Neural progenitor cell (in vitro differentiated cells): Measurements from ENCODE around the gene APOBEC3C. TPM values are rescaled to one million over a fixed set of nuclear protein-coding genes. Genes with fewer than 3 reads are reported as not detected.
A peak's percentile ranks its signal among the peaks of the same experiment; 100 is the strongest.
"Not testable (repeated sequence)": the region's sequence is repeated elsewhere in the genome, so short reads cannot be mapped to it uniquely, and the experiment has no call there.

Source experiments
- DNase-seq: peaks from one replicate; pipeline ENCODE4 v3.0.0-alpha.2; 2016; ENCODE audit warnings: low spot score
- H2AFZ ChIP-seq: fragments of 200-600 bp; sonication (generic); replicated peaks from 2 replicates; pipeline ENCODE4 v1.6.1; 2016; ENCODE audit warnings: antibody characterized with exemption
- H3F3A ChIP-seq: fragments of 200-600 bp; sonication (generic); 2 replicates; pipeline ENCODE4 v1.6.1; 2016; ENCODE audit warnings: antibody characterized with exemption, low read depth
- H3K27ac ChIP-seq: fragments of 200-600 bp; sonication (generic); 2 replicates; pipeline ENCODE4 v1.5.1; 2016; ENCODE audit warnings: mild to moderate bottlenecking
- H3K27me3 ChIP-seq: fragments of 200-600 bp; sonication (generic); 2 replicates; pipeline ENCODE4 v1.6.1; 2016; ENCODE audit warnings: mild to moderate bottlenecking, moderate library complexity
- H3K36me3 ChIP-seq: fragments of 200-600 bp; sonication (generic); 2 replicates; pipeline ENCODE4 v1.5.1; 2016
- H3K4me1 ChIP-seq: fragments of 200-600 bp; sonication (generic); 2 replicates; pipeline ENCODE4 v1.6.1; 2016; ENCODE audit warnings: mixed run types
- H3K4me2 ChIP-seq: fragments of 200-600 bp; sonication (generic); 2 replicates; pipeline ENCODE4 v1.6.1; 2016
- H3K4me3 ChIP-seq: fragments of 200-600 bp; sonication (generic); 2 replicates; pipeline ENCODE4 v1.5.1; 2016
- H3K79me2 ChIP-seq: fragments of 200-600 bp; sonication (generic); 2 replicates; pipeline ENCODE4 v1.6.1; 2016; ENCODE audit warnings: low read depth
- H3K9ac ChIP-seq: fragments of 200-600 bp; sonication (generic); 2 replicates; pipeline ENCODE4 v1.6.1; 2016
- H3K9me3 ChIP-seq: fragments of 200-600 bp; sonication (generic); 2 replicates; pipeline ENCODE4 v1.5.1; 2016; ENCODE audit warnings: low read depth
- H4K20me1 ChIP-seq: fragments of 200-600 bp; sonication (generic); 2 replicates; pipeline ENCODE4 v1.6.1; 2016; ENCODE audit warnings: low read depth
- H3K27ac Mint-ChIP-seq: 3 replicates; pipeline ENCODE4 v1.8.0; 2021; ENCODE audit warnings: mixed read lengths
- H3K27me3 Mint-ChIP-seq: 2 replicates; pipeline ENCODE4 v1.8.0; 2022; ENCODE audit warnings: low read depth, mild to moderate bottlenecking, inconsistent platforms, moderate library complexity, mixed read lengths; ENCODE audit not compliant: insufficient read depth
- H3K36me3 Mint-ChIP-seq: 3 replicates; pipeline ENCODE4 v1.8.0; 2021; ENCODE audit warnings: mixed read lengths
- H3K4me1 Mint-ChIP-seq: 3 replicates; pipeline ENCODE4 v1.8.0; 2021; ENCODE audit warnings: mixed read lengths
- H3K4me3 Mint-ChIP-seq: 3 replicates; pipeline ENCODE4 v1.8.0; 2021; ENCODE audit warnings: mild to moderate bottlenecking, moderate library complexity, mixed read lengths
- H3K9me3 Mint-ChIP-seq: 3 replicates; pipeline ENCODE4 v1.8.0; 2020; ENCODE audit warnings: mixed read lengths
- EZH2 ChIP-seq: fragments of 200-600 bp; sonication (generic); IDR thresholded peaks from 2 replicates; pipeline ENCODE4 v1.6.1; 2017; ENCODE audit warnings: antibody characterized with exemption, mild to moderate bottlenecking, moderate library complexity
- EZH2phosphoT487 ChIP-seq: fragments of 200-600 bp; sonication (generic); IDR thresholded peaks from 2 replicates; pipeline ENCODE4 v1.6.1; 2017; ENCODE audit warnings: antibody characterized with exemption
- total RNA-seq: library from RNA; depleted of rRNA; stranded (reverse); fragments of >200 nt; gene quantifications from 2 replicates; pipeline ENCODE4 v1.2.3, GENCODE V29; 2015; ENCODE audit warnings: low replicate concordance
- TF ChIP-seq, protein P1 (sequence below): fragments of 200-600 bp; sonication (generic); IDR thresholded peaks from 2 replicates; pipeline ENCODE4 v1.5.1; 2017; ENCODE audit warnings: antibody characterized with exemption, mild to moderate bottlenecking

Gene APOBEC3C
- total RNA-seq, 1 donor from 2014 or later: 3.0 TPM

DNA sequence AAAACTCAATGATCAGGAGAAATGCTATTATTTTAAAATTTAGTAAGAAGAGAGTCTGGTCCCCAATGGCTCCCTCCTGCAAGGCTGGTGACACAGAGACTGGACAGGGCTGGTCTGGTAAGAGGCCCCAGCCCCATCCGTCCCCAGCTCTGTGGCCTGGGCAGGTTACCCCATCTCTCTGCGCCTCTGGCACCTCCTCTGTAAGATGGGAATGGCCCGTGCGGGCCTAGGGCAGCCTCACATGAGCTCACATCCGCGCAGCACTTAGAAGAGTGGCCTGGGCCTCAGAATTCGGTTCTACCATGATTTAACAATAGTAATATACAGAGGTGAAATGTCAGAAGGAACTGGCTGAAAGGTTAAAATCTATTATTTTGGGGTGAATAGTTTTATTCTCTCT, 27.9 kb downstream of the APOBEC3C start:
- no peak for DNase-seq
- H3K4me1 ChIP-seq: peaks cover 20% of the 10 kb centered on the region
- no peaks in the 10 kb centered on the region for H3K36me3 Mint-ChIP-seq
- no peak overlapping the region for H3K27ac Mint-ChIP-seq
- H3K9ac ChIP-seq: no peak overlapping the region
- no peak overlapping the region for H3K4me3 ChIP-seq
- no peak overlapping the region for H2AFZ ChIP-seq
- H3K9me3 ChIP-seq: no peaks in the 10 kb centered on the region
- peak overlapping the region; percentile 77 for H3K4me3 Mint-ChIP-seq
- H3K4me1 Mint-ChIP-seq: peaks cover 50% of the 10 kb centered on the region
- no peak overlapping the region for H3K27ac ChIP-seq
- H3K9me3 Mint-ChIP-seq: no peaks in the 10 kb centered on the region
- H3K79me2 ChIP-seq: no peaks in the 10 kb centered on the region
- H3K27me3 Mint-ChIP-seq: peaks cover 9% of the 10 kb centered on the region
- no peaks in the 10 kb centered on the region for H3K36me3 ChIP-seq
- H3K4me2 ChIP-seq: peak overlapping the region; percentile 90
- TF ChIP-seq EZH2phosphoT487 (no peak), EZH2 (no peak)
- TF ChIP-seq, protein P1, sequence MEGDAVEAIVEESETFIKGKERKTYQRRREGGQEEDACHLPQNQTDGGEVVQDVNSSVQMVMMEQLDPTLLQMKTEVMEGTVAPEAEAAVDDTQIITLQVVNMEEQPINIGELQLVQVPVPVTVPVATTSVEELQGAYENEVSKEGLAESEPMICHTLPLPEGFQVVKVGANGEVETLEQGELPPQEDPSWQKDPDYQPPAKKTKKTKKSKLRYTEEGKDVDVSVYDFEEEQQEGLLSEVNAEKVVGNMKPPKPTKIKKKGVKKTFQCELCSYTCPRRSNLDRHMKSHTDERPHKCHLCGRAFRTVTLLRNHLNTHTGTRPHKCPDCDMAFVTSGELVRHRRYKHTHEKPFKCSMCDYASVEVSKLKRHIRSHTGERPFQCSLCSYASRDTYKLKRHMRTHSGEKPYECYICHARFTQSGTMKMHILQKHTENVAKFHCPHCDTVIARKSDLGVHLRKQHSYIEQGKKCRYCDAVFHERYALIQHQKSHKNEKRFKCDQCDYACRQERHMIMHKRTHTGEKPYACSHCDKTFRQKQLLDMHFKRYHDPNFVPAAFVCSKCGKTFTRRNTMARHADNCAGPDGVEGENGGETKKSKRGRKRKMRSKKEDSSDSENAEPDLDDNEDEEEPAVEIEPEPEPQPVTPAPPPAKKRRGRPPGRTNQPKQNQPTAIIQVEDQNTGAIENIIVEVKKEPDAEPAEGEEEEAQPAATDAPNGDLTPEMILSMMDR: no peak
- H4K20me1 ChIP-seq: no peaks in the 10 kb centered on the region
- peaks cover 12% of the 10 kb centered on the region for H3F3A ChIP-seq
- H3K27me3 ChIP-seq: no peaks in the 10 kb centered on the region

DNA sequence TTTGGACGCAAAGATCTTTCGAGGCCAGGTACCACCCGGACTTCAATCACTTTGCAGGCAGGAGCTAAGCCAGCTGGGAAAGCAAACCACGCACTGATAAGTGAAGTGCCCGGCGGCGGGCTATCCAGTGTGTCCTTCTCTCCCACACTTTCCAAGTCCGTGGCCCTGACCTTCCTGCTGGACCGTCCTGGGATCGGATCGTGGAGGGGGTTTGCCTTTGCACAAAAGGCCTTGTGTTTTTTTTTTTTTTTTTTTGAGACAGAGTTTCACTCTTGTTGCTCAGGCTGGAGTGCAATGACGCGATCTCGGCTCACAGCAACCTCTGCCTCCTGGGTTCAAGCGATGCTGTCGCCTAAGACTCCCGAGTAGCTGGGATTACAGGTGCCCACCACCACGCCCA, 29.0 kb downstream of the APOBEC3C start:
- not testable (repeated sequence) for H4K20me1 ChIP-seq, H2AFZ ChIP-seq, H3K36me3 ChIP-seq, H3K27ac Mint-ChIP-seq, H3K36me3 Mint-ChIP-seq, H3K27me3 Mint-ChIP-seq, H3K4me3 ChIP-seq, H3K9me3 ChIP-seq, H3K27ac ChIP-seq, H3K4me2 ChIP-seq, H3K9ac ChIP-seq, H3K9me3 Mint-ChIP-seq, H3K79me2 ChIP-seq, H3K27me3 ChIP-seq, DNase-seq, H3K4me3 Mint-ChIP-seq
- peaks cover 52% of the 10 kb centered on the region for H3K4me1 Mint-ChIP-seq
- H3F3A ChIP-seq: peaks cover 12% of the 10 kb centered on the region
- peaks cover 24% of the 10 kb centered on the region for H3K4me1 ChIP-seq

- H3K36me3 ChIP-seq: not testable (repeated sequence)
Observed at GRCh38 chr22:39045136-39045535, 31.1 kb downstream of the APOBEC3C start.

DNA sequence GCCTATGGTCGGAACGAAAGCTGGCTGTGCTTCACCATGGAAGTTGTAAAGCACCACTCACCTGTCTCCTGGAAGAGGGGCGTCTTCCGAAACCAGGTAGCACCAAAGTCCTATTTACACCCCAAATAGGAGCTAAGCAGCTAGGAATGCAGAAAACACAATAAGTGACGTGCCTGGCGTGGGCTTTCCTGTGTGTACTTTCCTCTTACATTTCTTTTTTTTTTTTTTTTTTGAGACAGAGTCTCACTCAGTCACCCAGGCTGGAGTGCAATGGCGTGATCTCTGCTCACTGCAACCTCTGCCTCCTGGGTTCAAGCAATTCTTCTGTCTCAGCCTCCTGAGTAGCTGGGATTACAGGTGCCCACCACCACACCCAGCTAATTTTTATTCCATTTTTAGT, 35.4 kb downstream of the APOBEC3C start:
- not testable (repeated sequence) for H3K27me3 Mint-ChIP-seq, H3K4me1 ChIP-seq, H3F3A ChIP-seq, H3K27me3 ChIP-seq, H3K27ac Mint-ChIP-seq, H3K36me3 ChIP-seq, H3K9ac ChIP-seq, H4K20me1 ChIP-seq, DNase-seq, H3K4me3 Mint-ChIP-seq, H3K79me2 ChIP-seq, H3K36me3 Mint-ChIP-seq, H2AFZ ChIP-seq, H3K9me3 ChIP-seq, H3K4me3 ChIP-seq, H3K9me3 Mint-ChIP-seq, H3K4me2 ChIP-seq, H3K27ac ChIP-seq
- peaks cover 30% of the 10 kb centered on the region for H3K4me1 Mint-ChIP-seq

More at GRCh38 chr22:39045136-39045535, 31.1 kb downstream of the APOBEC3C start:
- not testable (repeated sequence) for H4K20me1 ChIP-seq, H3K9me3 ChIP-seq, H3K27me3 Mint-ChIP-seq, H3K36me3 Mint-ChIP-seq, H3K27ac ChIP-seq, DNase-seq, H3K4me3 ChIP-seq, H3K27me3 ChIP-seq, H3K9me3 Mint-ChIP-seq, H3K4me1 ChIP-seq, H3K4me2 ChIP-seq, H2AFZ ChIP-seq, H3K27ac Mint-ChIP-seq, H3K4me3 Mint-ChIP-seq, H3K9ac ChIP-seq, H3K79me2 ChIP-seq, H3F3A ChIP-seq
- H3K4me1 Mint-ChIP-seq: peaks cover 39% of the 10 kb centered on the region

DNA sequence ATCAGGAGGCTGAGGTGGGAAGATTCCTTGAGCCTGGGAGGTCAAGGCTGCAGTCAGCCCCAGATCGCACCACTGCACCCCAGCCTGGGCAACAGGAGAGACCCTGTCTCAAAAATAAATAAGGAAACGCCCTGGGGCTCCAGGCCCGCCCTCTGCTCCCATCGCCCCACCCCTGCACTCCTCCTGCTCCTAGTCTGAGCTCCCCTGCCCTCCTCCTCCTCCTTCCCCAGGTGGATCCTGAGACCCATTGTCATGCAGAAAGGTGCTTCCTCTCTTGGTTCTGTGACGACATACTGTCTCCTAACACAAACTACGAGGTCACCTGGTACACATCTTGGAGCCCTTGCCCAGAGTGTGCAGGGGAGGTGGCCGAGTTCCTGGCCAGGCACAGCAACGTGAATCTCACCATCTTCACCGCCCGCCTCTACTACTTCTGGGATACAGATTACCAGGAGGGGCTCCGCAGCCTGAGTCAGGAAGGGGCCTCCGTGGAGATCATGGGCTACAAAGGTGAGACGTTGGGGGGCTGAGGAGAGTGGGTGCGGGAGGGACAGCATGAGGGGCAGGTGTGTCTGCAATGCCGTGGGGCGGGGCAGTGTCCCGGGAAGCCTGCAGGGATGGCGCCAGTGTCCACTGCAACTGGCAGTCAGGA, 37.9 kb downstream of the APOBEC3C start:
- not testable (repeated sequence) for DNase-seq, H3K4me2 ChIP-seq, H3K79me2 ChIP-seq, H3K9ac ChIP-seq, H3K27ac ChIP-seq, H3K4me1 ChIP-seq, H3K27ac Mint-ChIP-seq, H2AFZ ChIP-seq, H3K36me3 Mint-ChIP-seq, H3K4me3 ChIP-seq, H3K36me3 ChIP-seq, H3F3A ChIP-seq, H3K4me3 Mint-ChIP-seq, H3K27me3 Mint-ChIP-seq, H3K9me3 ChIP-seq, H3K27me3 ChIP-seq, H4K20me1 ChIP-seq, H3K9me3 Mint-ChIP-seq
- peaks cover 14% of the 10 kb centered on the region for H3K4me1 Mint-ChIP-seq
